HG02610 (cell line): ENCODE measurements around the gene ANAPC2.
"Not testable (repeated sequence)": the region's sequence is repeated elsewhere in the genome, so short reads cannot be mapped to it uniquely, and the experiment has no call there.

Source experiments
- ATAC-seq: cut with Tn5 transposase; IDR thresholded peaks from one replicate; pipeline ENCODE4 v1.9.1; 2021; ENCODE audit warnings: mild to moderate bottlenecking, moderate library complexity; ENCODE audit not compliant: unreplicated experiment

The ANAPC2 gene

DNA sequence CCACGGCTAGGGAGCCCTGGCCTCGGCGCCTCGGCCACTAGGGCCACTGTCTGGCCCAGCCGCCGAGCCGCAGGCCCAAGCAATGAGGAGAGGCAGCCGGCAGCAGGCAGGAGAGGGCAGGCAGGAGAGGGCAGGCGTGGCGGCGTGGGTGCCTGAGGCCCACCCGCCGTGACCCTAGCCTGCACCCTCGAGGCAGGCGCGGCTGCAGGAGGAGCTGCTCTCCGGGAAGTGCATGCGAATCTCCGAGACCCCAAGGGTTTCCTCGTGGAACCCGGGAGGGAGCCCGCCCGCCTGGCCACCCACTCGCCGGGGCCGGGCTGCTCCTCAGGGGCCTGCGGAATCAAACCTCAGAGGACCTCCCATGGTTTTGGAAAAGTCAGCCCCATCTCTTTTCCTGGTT is 40.1 kb downstream of the ANAPC2 start:
- ATAC-seq, result no peak

GRCh38 chr9:137147793-137148160 is 40.6 kb downstream of the ANAPC2 start:
- no peak for ATAC-seq

DNA sequence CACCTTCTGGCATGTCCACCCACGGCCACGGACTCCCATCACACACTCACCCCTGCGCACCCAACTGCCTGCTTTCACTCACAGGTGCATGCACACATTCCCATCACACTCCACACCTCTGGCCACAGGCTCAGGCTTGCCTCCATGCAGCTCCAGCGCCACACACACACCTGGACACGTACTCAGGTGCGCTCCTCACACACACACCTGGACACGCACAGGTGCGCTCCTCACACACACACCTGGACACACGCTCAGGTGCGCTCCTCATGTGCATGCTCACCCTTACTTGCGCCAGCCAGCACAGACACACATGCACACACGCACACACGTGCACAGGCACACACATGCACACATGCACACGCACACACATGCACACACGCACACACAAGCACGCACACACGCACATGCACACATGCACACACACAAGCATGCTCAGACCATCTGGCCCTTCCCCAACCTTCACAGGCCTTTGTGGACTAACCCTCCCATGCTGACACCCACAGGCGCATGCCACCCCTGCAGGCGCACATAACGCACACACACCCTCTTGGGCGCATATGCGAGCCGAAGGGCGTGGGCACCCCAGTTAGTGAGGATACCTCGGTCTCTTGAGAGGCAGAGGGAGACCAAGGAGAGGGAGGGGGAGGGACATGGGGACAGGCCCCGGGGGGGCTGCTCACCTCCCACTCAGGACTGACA is 41.1 kb downstream of the ANAPC2 start:
- no peak for ATAC-seq

- ATAC-seq, result no peak
Measured at GRCh38 chr9:137146527-137146918, 41.8 kb downstream of the ANAPC2 start.

DNA sequence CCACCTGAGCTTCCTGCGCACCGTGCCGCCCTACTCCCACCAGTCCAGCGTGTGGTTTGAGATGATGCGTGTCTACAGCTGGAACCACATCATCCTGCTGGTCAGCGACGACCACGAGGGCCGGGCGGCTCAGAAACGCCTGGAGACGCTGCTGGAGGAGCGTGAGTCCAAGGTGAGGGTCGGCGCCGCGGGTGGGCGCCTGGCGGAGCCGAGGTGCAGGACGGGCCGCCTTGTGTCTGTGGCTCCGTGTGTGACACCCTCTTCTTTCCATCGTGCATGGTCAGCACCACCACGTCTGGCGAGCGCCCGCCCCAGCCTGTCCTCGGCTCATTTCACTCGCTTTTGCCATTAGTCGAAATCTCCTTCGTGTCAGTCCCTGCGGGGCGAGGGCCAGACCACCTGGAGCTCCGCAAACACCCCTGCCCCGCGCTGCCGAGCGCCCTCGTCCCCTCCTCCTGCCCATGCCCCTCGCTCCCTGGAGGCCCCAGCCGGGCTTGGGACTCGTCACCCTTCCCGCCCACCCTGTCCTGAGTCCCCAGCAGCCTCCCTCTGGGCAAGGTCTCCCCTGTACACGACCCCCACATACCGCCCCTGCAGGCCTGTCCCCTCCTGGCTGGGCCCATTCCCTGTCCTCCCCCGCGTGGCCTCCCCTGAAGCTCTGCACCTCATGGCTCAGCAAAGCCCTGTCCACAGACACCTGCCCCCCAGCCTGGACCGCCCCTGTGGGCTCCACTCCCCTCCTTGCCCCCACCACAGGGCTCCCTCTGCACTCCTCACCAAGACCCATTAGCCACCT is 42.4 kb downstream of the ANAPC2 start:
- no peak for ATAC-seq

DNA sequence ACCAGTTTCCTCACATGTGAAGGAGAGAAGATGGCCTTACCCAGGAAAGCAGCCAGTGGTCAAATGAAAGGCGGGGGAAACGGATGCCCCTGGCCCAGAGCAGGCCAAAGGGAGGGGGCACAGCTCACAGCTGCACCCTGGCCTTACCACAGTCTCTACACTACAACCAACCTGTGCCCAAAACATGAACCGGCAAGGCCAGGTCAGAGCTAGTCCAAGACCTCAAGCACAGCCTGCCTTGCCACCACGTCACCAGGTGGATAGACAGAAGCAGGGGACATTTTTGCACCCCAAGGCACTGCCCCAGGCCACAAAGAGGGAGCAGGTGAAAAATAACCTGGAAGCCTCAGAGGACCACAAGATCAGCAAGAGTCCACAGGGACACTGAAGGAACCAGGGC is 44.9 kb downstream of the ANAPC2 start:
- no peak for ATAC-seq

GRCh38 chr9:137141976-137142936 is 46.1 kb downstream of the ANAPC2 start:
- no peak for ATAC-seq

- ATAC-seq, result no peak
Measured at GRCh38 chr9:137141050-137141810, 47.1 kb downstream of the ANAPC2 start.

GRCh38 chr9:137140151-137141012 is 48.0 kb downstream of the ANAPC2 start:
- ATAC-seq, result no peak

DNA sequence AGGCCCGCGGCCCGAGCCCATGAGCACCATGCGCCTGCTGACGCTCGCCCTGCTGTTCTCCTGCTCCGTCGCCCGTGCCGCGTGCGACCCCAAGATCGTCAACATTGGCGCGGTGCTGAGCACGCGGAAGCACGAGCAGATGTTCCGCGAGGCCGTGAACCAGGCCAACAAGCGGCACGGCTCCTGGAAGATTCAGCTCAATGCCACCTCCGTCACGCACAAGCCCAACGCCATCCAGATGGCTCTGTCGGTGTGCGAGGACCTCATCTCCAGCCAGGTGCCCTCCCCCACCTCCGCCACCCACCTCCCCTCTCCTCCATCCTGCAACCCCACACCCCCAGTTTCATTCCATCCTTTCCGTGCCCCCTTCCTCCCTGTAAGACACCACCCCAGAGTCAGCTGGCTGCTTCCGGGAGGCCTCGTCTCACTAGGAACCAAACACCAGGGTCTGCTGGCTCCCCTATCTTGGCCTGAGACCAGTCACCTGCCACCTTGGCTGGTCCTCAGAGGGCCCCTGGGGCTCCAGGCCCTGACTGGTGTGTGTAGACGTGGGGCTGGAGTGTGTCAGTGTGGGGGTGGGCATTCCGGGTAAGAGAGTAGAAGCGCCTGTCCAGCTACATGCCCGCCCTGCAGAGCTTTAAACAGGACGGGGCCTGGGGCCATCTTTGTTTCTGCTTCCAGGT is 48.8 kb downstream of the ANAPC2 start:
- no peak for ATAC-seq

DNA sequence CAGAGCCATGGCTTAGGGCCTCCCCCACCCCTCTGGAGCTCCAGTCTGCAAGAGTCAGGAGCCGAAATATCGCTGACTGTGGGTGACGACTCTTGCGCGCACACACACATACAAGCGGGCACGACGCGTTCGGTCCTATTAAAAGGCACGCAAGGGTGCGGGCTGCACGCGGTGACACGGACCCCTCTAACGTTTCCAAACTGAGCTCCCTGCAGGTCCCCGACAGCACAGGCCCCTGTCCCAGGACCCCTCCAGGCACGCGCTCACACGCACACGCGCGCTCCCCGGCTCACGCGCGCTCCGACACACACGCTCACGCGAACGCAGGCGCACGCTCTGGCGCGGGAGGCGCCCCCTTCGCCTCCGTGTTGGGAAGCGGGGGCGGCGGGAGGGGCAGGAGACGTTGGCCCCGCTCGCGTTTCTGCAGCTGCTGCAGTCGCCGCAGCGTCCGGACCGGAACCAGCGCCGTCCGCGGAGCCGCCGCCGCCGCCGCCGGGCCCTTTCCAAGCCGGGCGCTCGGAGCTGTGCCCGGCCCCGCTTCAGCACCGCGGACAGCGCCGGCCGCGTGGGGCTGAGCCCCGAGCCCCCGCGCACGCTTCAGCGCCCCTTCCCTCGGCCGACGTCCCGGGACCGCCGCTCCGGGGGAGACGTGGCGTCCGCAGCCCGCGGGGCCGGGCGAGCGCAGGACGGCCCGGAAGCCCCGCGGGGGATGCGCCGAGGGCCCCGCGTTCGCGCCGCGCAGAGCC is 49.5 kb downstream of the ANAPC2 start, which contains the start of gene GRIN1:
Gene GRIN1, plus strand, starts transcription at position 433 of the 746 bp plus-strand sequence. CDS start 333 bp downstream, outside the sequence.
- ATAC-seq, result no peak

DNA sequence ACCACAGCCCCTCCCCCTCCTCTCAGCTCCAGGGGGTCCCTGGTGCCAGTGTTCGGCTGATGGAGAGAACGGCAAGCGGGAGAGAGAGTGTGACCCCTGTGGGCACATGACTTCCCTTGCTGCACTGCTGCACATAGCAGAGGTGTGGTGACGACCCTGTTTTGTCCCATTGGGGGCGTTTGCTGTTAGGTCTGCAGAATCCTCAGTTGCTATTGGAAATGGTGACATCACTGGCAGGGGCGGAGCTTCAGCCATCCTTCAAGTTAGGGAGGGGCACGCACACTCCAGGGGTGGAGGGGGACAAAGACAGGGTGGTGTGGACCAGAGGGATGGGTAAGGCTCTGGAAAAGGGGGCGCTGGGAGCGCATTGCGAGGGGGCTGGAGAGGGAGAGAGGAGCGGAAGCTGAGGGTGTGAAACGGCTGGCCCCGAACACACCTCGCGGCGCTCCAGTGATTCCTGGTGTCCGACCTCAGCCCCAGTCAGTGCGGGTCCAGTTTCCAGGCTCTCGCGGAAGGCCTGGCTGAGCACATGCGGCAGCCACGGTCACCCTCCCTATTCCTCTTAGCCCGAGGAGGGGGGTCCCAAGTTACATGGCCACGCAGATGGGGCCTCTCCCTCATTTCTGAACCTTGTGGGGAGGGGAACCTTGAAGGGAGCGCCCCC is 50.2 kb downstream of the ANAPC2 start:
- ATAC-seq, result no peak

GRCh38 chr9:137136881-137137607 is 51.3 kb downstream of the ANAPC2 start:
- ATAC-seq, result no peak

DNA sequence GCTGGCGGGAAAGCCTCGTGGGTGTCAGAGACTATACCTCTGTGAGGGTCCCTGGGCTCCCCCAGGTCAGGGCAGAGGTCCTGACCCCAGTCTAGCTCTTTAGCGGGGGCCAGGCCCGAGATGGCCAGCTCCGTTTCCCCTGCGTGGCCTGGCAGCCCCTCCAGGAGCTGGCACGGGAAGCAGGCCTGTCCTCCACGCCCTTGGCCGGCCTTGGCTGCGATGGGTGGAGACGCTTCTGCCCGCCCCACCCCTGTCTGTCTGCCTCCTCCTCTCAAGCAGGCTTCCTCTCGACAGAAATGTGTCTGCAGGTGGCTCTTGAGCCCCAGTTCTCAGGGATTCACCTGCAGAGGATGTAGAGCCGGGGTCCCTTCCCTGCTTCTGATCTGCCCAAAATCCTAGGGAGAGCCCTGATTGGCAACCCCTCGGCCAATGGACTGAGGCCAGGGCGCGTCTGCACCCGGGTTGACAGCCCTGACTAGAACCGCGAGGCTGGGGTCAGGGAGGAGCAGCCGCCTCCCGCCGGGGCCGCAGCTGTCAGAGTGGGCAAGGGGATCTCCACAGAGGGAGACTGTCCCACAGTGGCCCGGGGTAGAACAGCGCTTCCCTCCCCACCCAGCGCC is 52.0 kb downstream of the ANAPC2 start:
- no peak for ATAC-seq

DNA sequence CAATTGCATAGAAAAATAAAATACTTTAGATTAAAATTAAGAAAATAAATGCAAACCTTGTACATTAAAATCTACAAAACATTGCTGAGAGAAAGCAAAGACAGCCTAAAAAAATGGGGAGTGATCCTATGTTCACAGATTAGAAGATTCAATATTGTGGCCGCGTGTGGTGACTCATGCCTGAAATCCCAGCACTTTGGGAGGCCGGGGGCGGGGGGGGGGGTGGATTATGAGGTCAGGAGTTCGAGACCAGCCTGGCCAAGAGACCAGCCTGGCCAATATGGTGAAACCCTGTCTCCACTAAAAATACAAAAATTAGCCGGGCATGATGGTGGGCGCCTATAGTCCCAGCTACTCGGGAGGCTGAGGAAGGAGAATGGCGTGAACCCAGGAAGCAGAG is 53.2 kb downstream of the ANAPC2 start:
- ATAC-seq, result not testable (repeated sequence)

GRCh38 chr9:137134191-137134590 is 54.2 kb downstream of the ANAPC2 start:
- ATAC-seq, result no peak
